ENCODE data around the gene DCHS1.

DNA sequence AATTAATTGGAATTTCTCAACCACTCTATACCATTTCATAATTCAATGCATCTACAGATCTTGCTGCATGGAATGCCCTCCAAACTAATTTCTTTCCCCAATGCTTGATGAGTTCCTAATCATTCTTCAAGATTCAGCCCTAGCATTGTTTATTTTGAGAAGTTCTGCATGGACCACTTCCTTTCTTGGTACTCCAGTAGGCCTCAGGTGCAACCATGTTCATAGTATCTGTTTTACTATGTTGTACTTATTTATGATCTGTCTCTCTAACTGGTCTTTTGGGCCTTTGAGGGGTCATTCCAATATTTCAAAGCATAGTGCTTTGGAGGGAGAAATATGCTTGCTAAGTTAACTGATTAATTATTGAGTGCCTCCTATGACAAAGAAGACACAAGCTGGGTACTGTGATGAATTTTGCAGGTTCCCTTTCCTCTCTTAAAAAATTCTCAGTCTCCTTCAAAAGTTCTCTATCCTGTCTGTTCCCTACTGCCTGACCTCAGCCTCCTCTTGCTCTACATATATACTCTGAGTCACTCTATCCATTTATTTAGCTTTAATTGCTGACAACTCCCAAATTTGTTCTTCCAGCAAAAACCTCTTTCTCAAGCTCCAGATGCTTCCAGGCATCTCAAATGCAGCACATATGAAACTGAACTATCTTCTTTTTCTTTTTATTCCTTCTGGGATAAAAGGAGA, 18.1 kb upstream of the DCHS1 start:
- TF ChIP-seq ZNF274 (IDR thresholded peaks at IDR 0.05; ENCODE audit: borderline replicate concordance, low read depth, low read length), result no peak
- no peak for TF ChIP-seq TCF7L2 (IDR thresholded peaks at IDR 0.05; ENCODE audit: low read depth, low read length)
- TF ChIP-seq HCFC1 (IDR thresholded peaks at IDR 0.05; ENCODE audit: low read depth, low read length), result no peak
- TF ChIP-seq POLR2A (conservative IDR thresholded peaks at IDR 0.05), result no peak
- TF ChIP-seq, protein P1, sequence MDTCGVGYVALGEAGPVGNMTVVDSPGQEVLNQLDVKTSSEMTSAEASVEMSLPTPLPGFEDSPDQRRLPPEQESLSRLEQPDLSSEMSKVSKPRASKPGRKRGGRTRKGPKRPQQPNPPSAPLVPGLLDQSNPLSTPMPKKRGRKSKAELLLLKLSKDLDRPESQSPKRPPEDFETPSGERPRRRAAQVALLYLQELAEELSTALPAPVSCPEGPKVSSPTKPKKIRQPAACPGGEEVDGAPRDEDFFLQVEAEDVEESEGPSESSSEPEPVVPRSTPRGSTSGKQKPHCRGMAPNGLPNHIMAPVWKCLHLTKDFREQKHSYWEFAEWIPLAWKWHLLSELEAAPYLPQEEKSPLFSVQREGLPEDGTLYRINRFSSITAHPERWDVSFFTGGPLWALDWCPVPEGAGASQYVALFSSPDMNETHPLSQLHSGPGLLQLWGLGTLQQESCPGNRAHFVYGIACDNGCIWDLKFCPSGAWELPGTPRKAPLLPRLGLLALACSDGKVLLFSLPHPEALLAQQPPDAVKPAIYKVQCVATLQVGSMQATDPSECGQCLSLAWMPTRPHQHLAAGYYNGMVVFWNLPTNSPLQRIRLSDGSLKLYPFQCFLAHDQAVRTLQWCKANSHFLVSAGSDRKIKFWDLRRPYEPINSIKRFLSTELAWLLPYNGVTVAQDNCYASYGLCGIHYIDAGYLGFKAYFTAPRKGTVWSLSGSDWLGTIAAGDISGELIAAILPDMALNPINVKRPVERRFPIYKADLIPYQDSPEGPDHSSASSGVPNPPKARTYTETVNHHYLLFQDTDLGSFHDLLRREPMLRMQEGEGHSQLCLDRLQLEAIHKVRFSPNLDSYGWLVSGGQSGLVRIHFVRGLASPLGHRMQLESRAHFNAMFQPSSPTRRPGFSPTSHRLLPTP (IDR thresholded peaks at IDR 0.05; ENCODE audit: borderline replicate concordance, extremely low read depth, insufficient read length), result no peak
- TF ChIP-seq TCF3 (CRISPR knock-in tag; IDR thresholded peaks at IDR 0.05), result no peak
- TF ChIP-seq, protein P2, sequence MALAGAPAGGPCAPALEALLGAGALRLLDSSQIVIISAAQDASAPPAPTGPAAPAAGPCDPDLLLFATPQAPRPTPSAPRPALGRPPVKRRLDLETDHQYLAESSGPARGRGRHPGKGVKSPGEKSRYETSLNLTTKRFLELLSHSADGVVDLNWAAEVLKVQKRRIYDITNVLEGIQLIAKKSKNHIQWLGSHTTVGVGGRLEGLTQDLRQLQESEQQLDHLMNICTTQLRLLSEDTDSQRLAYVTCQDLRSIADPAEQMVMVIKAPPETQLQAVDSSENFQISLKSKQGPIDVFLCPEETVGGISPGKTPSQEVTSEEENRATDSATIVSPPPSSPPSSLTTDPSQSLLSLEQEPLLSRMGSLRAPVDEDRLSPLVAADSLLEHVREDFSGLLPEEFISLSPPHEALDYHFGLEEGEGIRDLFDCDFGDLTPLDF (CRISPR knock-in tag; IDR thresholded peaks at IDR 0.05), result no peak
- no peak for TF ChIP-seq BHLHE40 (IDR thresholded peaks at IDR 0.05; ENCODE audit: low read length)
- no peak for TF ChIP-seq PCBP2 (IDR thresholded peaks at IDR 0.05; ENCODE audit: low read depth, low read length, poor library complexity, severe bottlenecking)
- TF ChIP-seq ZNF384 (IDR thresholded peaks at IDR 0.05; ENCODE audit: low read depth, low read length), result no peak
- no peak for TF ChIP-seq KLF6 (CRISPR knock-in tag; IDR thresholded peaks at IDR 0.05; ENCODE audit: borderline replicate concordance)
- no peak for TF ChIP-seq BDP1 (IDR thresholded peaks at IDR 0.05; ENCODE audit: insufficient read depth, insufficient read length)
- TF ChIP-seq, protein P3, sequence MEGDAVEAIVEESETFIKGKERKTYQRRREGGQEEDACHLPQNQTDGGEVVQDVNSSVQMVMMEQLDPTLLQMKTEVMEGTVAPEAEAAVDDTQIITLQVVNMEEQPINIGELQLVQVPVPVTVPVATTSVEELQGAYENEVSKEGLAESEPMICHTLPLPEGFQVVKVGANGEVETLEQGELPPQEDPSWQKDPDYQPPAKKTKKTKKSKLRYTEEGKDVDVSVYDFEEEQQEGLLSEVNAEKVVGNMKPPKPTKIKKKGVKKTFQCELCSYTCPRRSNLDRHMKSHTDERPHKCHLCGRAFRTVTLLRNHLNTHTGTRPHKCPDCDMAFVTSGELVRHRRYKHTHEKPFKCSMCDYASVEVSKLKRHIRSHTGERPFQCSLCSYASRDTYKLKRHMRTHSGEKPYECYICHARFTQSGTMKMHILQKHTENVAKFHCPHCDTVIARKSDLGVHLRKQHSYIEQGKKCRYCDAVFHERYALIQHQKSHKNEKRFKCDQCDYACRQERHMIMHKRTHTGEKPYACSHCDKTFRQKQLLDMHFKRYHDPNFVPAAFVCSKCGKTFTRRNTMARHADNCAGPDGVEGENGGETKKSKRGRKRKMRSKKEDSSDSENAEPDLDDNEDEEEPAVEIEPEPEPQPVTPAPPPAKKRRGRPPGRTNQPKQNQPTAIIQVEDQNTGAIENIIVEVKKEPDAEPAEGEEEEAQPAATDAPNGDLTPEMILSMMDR (IDR thresholded peaks at IDR 0.05 in 2 of 3, conservative IDR thresholded peaks at IDR 0.05 in 1 of 3; ENCODE audit: insufficient read depth in 2 of 3, low read depth in 1 of 3, low read length in 3 of 3), result no peak

Measured in K562 (cell line).